Fibroblast of skin of left quadriceps (primary cell): ENCODE results near the gene GSTM4.
"Not testable (repeated sequence)": the region's sequence is repeated elsewhere in the genome, so short reads cannot be mapped to it uniquely, and the experiment has no call there.

Source experiments
- DNase-seq, 2 experiments: peaks; one replicate each; pipeline ENCODE4 v3.0.0-alpha.2; 2013; ENCODE audit warnings: low read depth in 2 of 2

GSTM4 gene

GRCh38 chr1:109637446-109637845, 18.5 kb upstream of the GSTM4 start:
- no peak for DNase-seq

- DNase-seq: no peak
Measured at GRCh38 chr1:109639063-109639840, 16.6 kb upstream of the GSTM4 start.

- DNase-seq: no peak
Measured at GRCh38 chr1:109639841-109640184, 16.1 kb upstream of the GSTM4 start.

- no peak for DNase-seq
Measured at GRCh38 chr1:109640285-109640865, 15.5 kb upstream of the GSTM4 start.

- DNase-seq: no peak
Measured at GRCh38 chr1:109641078-109641740, 14.7 kb upstream of the GSTM4 start.

- DNase-seq: no peak
Measured at GRCh38 chr1:109641861-109642260, 14.0 kb upstream of the GSTM4 start.

GRCh38 chr1:109642626-109643025, 13.3 kb upstream of the GSTM4 start:
- DNase-seq: no peak

GRCh38 chr1:109643385-109644230, 12.3 kb upstream of the GSTM4 start:
- DNase-seq: peak in 1 of 2 experiments; percentile 40

GRCh38 chr1:109644670-109645069, 11.2 kb upstream of the GSTM4 start:
- no peak for DNase-seq

- no peak for DNase-seq
Measured at GRCh38 chr1:109649491-109649914, 6.4 kb upstream of the GSTM4 start.

GRCh38 chr1:109650609-109651008, 5.3 kb upstream of the GSTM4 start:
- no peak for DNase-seq

GRCh38 chr1:109652402-109652801, 3.5 kb upstream of the GSTM4 start:
- DNase-seq: no peak

GRCh38 chr1:109653306-109653705, 2.6 kb upstream of the GSTM4 start:
- DNase-seq: no peak

GRCh38 chr1:109654519-109654918, 1.4 kb upstream of the GSTM4 start:
- DNase-seq: no peak

- DNase-seq: no peak
Measured at GRCh38 chr1:109657395-109657794, 1.5 kb downstream of the GSTM4 start.

- no peak for DNase-seq
Measured at GRCh38 chr1:109657970-109658369, 2.1 kb downstream of the GSTM4 start.

GRCh38 chr1:109658533-109659042, 2.7 kb downstream of the GSTM4 start:
- DNase-seq: no peak

- DNase-seq: no peak
Measured at GRCh38 chr1:109659145-109659544, 3.2 kb downstream of the GSTM4 start.

GRCh38 chr1:109659997-109660690, 4.2 kb downstream of the GSTM4 start:
- DNase-seq: no peak

- DNase-seq: not testable (repeated sequence)
Measured at GRCh38 chr1:109660691-109661026, 4.8 kb downstream of the GSTM4 start.

- DNase-seq: no peak
Measured at GRCh38 chr1:109661391-109661790, 5.5 kb downstream of the GSTM4 start.
